ENCODE data around the gene WNK1.

DNA sequence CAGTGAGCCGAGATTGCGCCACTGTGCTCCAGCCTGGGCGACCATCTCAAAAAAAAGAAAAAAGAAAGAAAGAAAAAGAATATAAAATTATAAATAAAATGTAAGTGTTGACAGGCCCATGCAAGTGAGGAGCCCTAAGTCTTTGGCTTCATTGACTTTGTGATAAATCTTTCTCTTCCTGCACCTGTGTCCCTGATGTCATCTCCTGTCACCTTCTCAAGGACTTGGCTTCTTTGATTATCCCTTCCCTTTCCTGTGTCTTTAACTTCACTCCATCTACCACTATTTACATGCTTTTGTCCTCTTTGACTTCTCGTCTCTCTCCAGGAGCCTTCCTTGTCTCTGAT is 33.6 kb upstream of the WNK1 start:
- no peak for TF ChIP-seq EZH2 (IDR thresholded peaks at IDR 0.05; ENCODE audit: borderline replicate concordance, insufficient read depth, low read length, poor library complexity, severe bottlenecking)
- TF ChIP-seq, protein P1, sequence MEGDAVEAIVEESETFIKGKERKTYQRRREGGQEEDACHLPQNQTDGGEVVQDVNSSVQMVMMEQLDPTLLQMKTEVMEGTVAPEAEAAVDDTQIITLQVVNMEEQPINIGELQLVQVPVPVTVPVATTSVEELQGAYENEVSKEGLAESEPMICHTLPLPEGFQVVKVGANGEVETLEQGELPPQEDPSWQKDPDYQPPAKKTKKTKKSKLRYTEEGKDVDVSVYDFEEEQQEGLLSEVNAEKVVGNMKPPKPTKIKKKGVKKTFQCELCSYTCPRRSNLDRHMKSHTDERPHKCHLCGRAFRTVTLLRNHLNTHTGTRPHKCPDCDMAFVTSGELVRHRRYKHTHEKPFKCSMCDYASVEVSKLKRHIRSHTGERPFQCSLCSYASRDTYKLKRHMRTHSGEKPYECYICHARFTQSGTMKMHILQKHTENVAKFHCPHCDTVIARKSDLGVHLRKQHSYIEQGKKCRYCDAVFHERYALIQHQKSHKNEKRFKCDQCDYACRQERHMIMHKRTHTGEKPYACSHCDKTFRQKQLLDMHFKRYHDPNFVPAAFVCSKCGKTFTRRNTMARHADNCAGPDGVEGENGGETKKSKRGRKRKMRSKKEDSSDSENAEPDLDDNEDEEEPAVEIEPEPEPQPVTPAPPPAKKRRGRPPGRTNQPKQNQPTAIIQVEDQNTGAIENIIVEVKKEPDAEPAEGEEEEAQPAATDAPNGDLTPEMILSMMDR (IDR thresholded peaks at IDR 0.05; ENCODE audit: poor library complexity, severe bottlenecking), result no peak
- TF ChIP-seq MXI1 (conservative IDR thresholded peaks at IDR 0.05; ENCODE audit: poor library complexity, severe bottlenecking), result no peak
- no peak for TF ChIP-seq REST (IDR thresholded peaks at IDR 0.05; ENCODE audit: borderline replicate concordance)
- no peak for TF ChIP-seq POLR2AphosphoS5 (IDR thresholded peaks at IDR 0.05)
- TF ChIP-seq EP300 (conservative IDR thresholded peaks at IDR 0.05; ENCODE audit: poor library complexity, severe bottlenecking), result no peak
- TF ChIP-seq SMC3 (conservative IDR thresholded peaks at IDR 0.05; ENCODE audit: poor library complexity), result no peak
- TF ChIP-seq RAD21 (conservative IDR thresholded peaks at IDR 0.05), result no peak
- TF ChIP-seq TAF1 (IDR thresholded peaks at IDR 0.05; ENCODE audit: low read depth), result no peak
